ENCODE results near the gene FBXW7. TPM values are rescaled to one million over a fixed set of nuclear protein-coding genes. Genes with fewer than 3 reads are reported as not detected.

The FBXW7 gene
- polyA plus RNA-seq, 4 donors: 25.8 to 37.3 (median 32.0) TPM

GRCh38 chr4:152304220-152304619, 231.7 kb downstream of the FBXW7 start:
- no peak for DNase-seq (ENCODE audit: low read depth in 4 of 4, low spot score in 2 of 4)

GRCh38 chr4:152301381-152301780, 234.5 kb downstream of the FBXW7 start:
- no peak for DNase-seq (ENCODE audit: low read depth in 4 of 4, low spot score in 2 of 4)

GRCh38 chr4:152299553-152299952, 236.3 kb downstream of the FBXW7 start:
- no peak for DNase-seq (ENCODE audit: low read depth in 4 of 4, low spot score in 2 of 4)

DNA sequence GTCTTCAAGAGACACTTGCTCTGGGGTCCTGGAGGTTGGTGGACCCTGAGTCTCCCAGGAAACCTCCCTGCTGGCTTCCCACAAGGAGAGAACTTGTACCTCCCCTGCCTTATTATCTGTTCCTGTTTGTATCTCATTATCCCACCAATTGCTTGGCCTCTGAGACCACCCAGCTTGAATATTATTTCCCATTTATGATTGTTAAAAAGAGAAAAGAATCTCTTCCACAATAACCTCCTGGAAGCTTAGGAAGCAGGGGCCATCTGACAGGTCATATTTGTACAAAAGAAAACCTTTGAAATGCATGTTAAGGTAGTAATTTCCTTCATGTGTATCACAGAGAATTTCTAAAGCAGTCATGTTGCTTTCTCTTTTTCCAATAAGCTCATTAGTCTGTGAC, 239.5 kb downstream of the FBXW7 start:
- no peak for DNase-seq (ENCODE audit: low read depth in 4 of 4, low spot score in 2 of 4)

GRCh38 chr4:152294765-152295164, 241.1 kb downstream of the FBXW7 start:
- no peak for DNase-seq (ENCODE audit: low read depth in 4 of 4, low spot score in 2 of 4)

DNA sequence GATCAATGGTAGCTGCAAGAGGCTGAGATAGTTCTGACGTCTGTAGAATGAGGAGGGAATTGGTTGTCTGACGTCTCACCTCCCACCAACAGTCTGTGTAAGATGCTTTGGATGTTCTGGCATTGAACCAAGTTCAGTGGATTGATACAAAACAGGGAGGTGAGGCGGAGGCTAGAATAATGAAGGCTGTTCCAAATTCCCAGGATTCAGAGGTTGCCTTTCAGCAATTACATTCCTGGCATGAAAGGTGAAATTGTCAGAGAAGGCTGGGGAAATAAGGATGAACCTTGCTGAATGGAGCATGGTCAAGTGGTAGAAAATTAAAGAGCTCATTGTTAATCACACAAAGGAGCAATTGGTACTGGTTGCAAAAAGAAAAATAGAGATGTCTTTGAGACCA, 241.6 kb downstream of the FBXW7 start:
- DNase-seq (ENCODE audit: low read depth in 4 of 4, low spot score in 2 of 4): no peak

- no peak for DNase-seq (ENCODE audit: low read depth in 4 of 4, low spot score in 2 of 4)
Measured at GRCh38 chr4:152293527-152293926, 242.4 kb downstream of the FBXW7 start.

DNA sequence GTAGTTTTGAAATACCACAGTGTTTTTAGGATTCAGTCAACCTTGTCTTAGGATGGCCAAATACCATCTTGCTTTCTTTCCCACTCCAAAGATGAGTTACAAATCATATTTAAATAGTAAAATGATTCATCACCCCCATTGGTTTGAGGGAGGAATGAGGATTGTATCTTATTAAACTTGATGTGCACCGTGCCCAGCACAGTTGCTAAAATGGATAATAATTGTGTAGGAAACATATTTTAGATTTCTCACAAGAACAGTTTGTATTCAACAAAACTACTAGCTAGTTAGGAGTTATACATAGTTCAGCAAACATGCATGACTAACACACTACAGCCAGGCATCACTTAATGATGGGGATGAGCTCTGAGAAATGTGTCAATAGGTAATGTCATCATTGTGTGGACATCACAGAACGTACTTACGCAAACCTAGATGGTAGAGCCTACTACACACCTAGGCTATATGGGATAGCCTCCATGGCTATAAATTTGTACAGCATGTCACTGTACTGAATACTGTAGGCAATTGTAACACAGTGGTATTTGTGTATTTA, 245.4 kb downstream of the FBXW7 start:
- no peak for DNase-seq (ENCODE audit: low read depth in 4 of 4, low spot score in 2 of 4)

DNA sequence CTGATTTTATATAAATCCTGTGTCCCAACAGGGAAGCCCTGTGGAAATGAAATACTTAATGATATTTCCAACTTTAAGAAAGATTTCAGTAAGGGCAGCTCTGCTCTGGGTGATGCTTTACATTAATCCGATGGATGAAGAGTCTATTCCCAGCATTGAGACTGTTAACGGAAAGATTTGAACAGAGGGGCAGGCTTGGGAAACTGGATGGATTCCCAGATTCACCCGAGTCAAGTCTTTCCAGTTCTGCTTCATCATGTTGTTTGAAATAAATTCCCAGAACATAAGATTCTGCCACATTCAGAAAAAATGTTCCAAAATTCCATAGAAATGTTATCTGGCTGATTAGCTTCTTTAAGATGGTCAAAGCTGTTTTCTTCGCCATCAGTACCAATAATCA, 246.0 kb downstream of the FBXW7 start:
- DNase-seq (ENCODE audit: low read depth in 4 of 4, low spot score in 2 of 4): no peak

GRCh38 chr4:152289541-152289940, 246.4 kb downstream of the FBXW7 start:
- DNase-seq (ENCODE audit: low read depth in 4 of 4, low spot score in 2 of 4): no peak

DNA sequence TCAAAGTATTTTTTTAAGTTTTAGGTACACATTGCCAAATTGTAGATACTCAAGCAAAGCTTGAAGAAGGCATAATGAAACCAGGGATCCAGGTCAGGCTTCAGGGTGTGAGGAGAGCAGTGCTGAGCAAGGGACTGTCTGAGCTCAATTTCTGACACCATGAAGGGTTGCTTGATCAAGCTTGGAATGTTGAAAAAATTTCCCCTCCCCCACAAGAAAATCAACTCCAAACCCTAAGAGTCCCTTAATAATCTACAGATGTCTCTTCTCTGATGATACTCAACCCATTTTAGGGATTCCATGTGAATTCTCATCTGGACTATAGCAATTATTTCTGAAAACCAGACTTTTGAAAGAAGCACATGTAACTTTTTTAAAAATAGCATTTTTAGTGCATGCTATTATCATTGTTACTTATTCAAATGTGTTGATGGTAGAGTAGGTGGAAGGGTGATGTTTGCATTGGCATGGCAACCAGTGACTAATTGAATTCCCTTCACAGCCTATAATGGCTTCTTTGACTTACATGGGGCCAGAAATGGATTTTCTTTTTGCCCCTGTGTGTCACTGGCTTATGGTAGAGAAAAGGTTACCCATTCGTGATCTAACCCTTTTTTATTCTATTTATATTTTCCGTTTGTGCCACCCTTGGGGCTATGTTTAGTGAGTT, 252.0 kb downstream of the FBXW7 start:
- DNase-seq (ENCODE audit: low read depth in 4 of 4, low spot score in 2 of 4): no peak

- no peak for DNase-seq (ENCODE audit: low read depth in 4 of 4, low spot score in 2 of 4)
Measured at GRCh38 chr4:152281822-152282221, 254.1 kb downstream of the FBXW7 start.

DNA sequence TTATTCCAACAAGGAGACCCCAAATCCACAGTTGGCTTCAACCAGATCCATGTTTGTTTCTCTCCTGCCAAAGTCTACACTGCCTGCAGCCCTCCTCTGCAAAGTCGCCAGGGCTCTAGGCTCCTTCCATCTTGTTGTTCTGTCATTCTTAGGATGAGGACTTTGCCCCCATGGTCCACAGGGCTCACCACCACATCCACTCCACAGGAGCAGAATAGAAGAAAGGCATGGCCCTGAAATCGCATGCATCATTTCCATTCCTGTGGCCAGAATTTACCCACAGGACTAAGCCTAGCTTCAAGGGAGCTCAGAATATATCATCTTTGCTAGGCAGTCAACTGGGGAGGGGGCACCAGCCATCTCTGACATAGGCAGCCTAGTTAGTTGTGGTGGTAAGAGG, 254.7 kb downstream of the FBXW7 start:
- DNase-seq (ENCODE audit: low read depth in 4 of 4, low spot score in 2 of 4): no peak

- no peak for DNase-seq (ENCODE audit: low read depth in 4 of 4, low spot score in 2 of 4)
Measured at GRCh38 chr4:152279234-152279566, 256.7 kb downstream of the FBXW7 start.

GRCh38 chr4:152278505-152279233, 257.2 kb downstream of the FBXW7 start:
- DNase-seq (ENCODE audit: low read depth in 4 of 4, low spot score in 2 of 4): peak in 1 of 4 donors; percentile 62

DNA sequence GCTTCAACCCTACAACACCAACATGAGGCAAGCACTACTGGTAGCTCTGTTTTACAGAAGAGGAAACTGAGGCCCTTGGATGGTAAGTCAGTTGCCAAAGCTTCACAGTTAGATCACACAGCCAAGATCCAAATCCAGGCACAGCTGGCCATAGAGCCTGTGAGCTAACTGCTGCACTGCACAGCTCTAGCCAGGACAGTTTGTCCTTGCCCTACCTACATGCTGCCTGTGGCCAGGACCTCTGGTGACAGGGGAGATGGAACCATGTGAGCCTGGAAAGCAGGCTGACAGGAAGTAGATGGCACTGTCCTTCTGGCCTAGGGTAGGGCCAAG, 257.8 kb downstream of the FBXW7 start:
- DNase-seq (ENCODE audit: low read depth in 4 of 4, low spot score in 2 of 4): no peak

DNA sequence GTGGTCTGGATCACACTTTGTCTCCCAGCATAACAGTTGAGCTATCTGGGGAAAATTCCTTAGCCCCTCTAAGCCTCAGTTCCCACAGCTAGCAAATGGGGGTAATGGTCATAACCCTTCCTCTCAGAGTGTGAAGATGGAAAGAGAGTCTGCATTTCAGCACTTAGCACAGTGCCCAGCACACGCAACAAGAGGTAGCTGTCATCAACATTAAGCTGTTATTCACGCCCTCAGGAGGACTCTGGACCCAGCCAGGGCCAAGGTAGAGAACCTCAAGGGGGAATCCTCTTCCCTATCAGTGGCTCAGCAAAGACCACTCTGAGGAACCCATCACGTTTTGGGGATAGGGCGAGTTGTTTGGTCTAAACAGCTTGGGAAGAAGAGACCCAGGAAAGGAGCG, 258.6 kb downstream of the FBXW7 start:
- DNase-seq (ENCODE audit: low read depth in 4 of 4, low spot score in 2 of 4): no peak

- no peak for DNase-seq (ENCODE audit: low read depth in 4 of 4, low spot score in 2 of 4)
Measured at GRCh38 chr4:152273343-152273742, 262.5 kb downstream of the FBXW7 start.
